ENCODE results near the gene RBBP8. TPM values are rescaled to one million over a fixed set of nuclear protein-coding genes. Genes with fewer than 3 reads are reported as not detected.

The RBBP8 gene
- polyA plus RNA-seq, 1 experiment, result 22.1 TPM

- H3K27ac ChIP-seq (ENCODE audit: low read depth, low read length), result no peak overlapping the region
- H3K27me3 ChIP-seq (ENCODE audit: control insufficient read depth, insufficient read depth, low read length), result no peaks in the 10 kb centered on the region
- CTCF ChIA-PET, result no interaction called here
- no peak for DNase-seq (ENCODE audit: low read depth, low spot score)
- no peaks in the 10 kb centered on the region for H3K9me3 ChIP-seq (ENCODE audit: control insufficient read depth, insufficient read depth, low read length)
- TF ChIP-seq CTCF (IDR thresholded peaks at IDR 0.05; ENCODE audit: low read depth, low read length), result no peak
- no peak overlapping the region for H3K4me3 ChIP-seq (ENCODE audit: low read depth, low read length)
- POLR2A ChIA-PET, result no interaction called here
Observed at GRCh38 chr18:23036660-23037201, 103.6 kb downstream of the RBBP8 start.

- POLR2A ChIA-PET, result no interaction called here
- CTCF ChIA-PET, result no interaction called here
- no peak for TF ChIP-seq CTCF (IDR thresholded peaks at IDR 0.05; ENCODE audit: low read depth, low read length)
Observed at GRCh38 chr18:23037646-23038045, 104.5 kb downstream of the RBBP8 start.

GRCh38 chr18:23038712-23039111 is 105.6 kb downstream of the RBBP8 start:
- TF ChIP-seq CTCF (IDR thresholded peaks at IDR 0.05; ENCODE audit: low read depth, low read length), result no peak
- H3K9me3 ChIP-seq (ENCODE audit: control insufficient read depth, insufficient read depth, low read length), result peaks cover 3% of the 10 kb centered on the region; the same call in 1 of the 2 replicates
- no peak overlapping the region for H3K27ac ChIP-seq (ENCODE audit: low read depth, low read length)
- DNase-seq (ENCODE audit: low read depth, low spot score), result no peak
- no peaks in the 10 kb centered on the region for H3K27me3 ChIP-seq (ENCODE audit: control insufficient read depth, insufficient read depth, low read length)
- no peak overlapping the region for H3K4me3 ChIP-seq (ENCODE audit: low read depth, low read length)
- ChIA-PET POLR2A (no interaction called here), CTCF (no interaction called here)

More at GRCh38 chr18:23037646-23038045, 104.5 kb downstream of the RBBP8 start:
- Histone ChIP-seq H3K9me3 (ENCODE audit: control insufficient read depth, insufficient read depth, low read length) (peaks cover 3% of the 10 kb centered on the region; the same call in 1 of the 2 replicates), H3K27me3 (ENCODE audit: control insufficient read depth, insufficient read depth, low read length) (no peaks in the 10 kb centered on the region), H3K4me3 (ENCODE audit: low read depth, low read length) (no peak overlapping the region), H3K27ac (ENCODE audit: low read depth, low read length) (no peak overlapping the region)
- no peak for DNase-seq (ENCODE audit: low read depth, low spot score)

GRCh38 chr18:23042133-23042532 is 109.0 kb downstream of the RBBP8 start:
- ChIA-PET CTCF (interaction anchor here (1.0 kb wide), 1 partner anchor 10 kb away, joined by 3 read pairs; no protein-coding TSS in a partner anchor), POLR2A (no interaction called here)
- no peak for DNase-seq (ENCODE audit: low read depth, low spot score)

More at GRCh38 chr18:23042133-23042532, 109.0 kb downstream of the RBBP8 start:
- TF ChIP-seq CTCF (IDR thresholded peaks at IDR 0.05; ENCODE audit: low read depth, low read length), result no peak
- Histone ChIP-seq H3K4me3 (ENCODE audit: low read depth, low read length) (no peak overlapping the region), H3K9me3 (ENCODE audit: control insufficient read depth, insufficient read depth, low read length) (peaks cover 3% of the 10 kb centered on the region; the same call in 1 of the 2 replicates), H3K27me3 (ENCODE audit: control insufficient read depth, insufficient read depth, low read length) (no peaks in the 10 kb centered on the region), H3K27ac (ENCODE audit: low read depth, low read length) (no peak overlapping the region)
